Muscle of leg (tissue), 11 donors: ENCODE measurements around the gene RNF113B. TPM values are rescaled to one million over a fixed set of nuclear protein-coding genes. Genes with fewer than 3 reads are reported as not detected.

Experiments
- DNase-seq: peaks from one replicate; pipeline ENCODE4 v3.0.0; 2013
- H3K27ac ChIP-seq: one replicate; pipeline ENCODE4 v1.5.1; 2013; ENCODE audit warnings: mild to moderate bottlenecking, low read length, control low read depth
- H3K27me3 ChIP-seq: one replicate; pipeline ENCODE4 v1.6.1; 2013; ENCODE audit warnings: low read length; ENCODE audit not compliant: control insufficient read depth, insufficient read depth
- H3K36me3 ChIP-seq: one replicate; pipeline ENCODE4 v1.6.1; 2013; ENCODE audit warnings: low read length; ENCODE audit not compliant: control insufficient read depth, insufficient read depth
- H3K4me1 ChIP-seq: one replicate; pipeline ENCODE4 v1.6.1; 2013; ENCODE audit warnings: low read length; ENCODE audit not compliant: control insufficient read depth, insufficient read depth
- H3K4me3 ChIP-seq: one replicate; pipeline ENCODE4 v1.5.1; 2013; ENCODE audit warnings: low read length, control low read depth
- H3K9me3 ChIP-seq: replicated peaks from 2 replicates; pipeline ENCODE4 v1.6.1; 2013; ENCODE audit warnings: low read depth, low read length; ENCODE audit not compliant: control insufficient read depth
- WGBS: methylation state at CpG from one replicate; pipeline ENCODE4 v1.1.5; 2013; ENCODE audit warnings: missing lambda C conversion rate; ENCODE audit not compliant: insufficient coverage; 5-methylcytosine and 5-hydroxymethylcytosine counted together
- polyA plus RNA-seq, 8 donors: library from polyadenylated mRNA; unstranded; fragments of 120-200 nt; gene quantifications; one replicate each; pipeline versions ENCODE4 v1.2.1 to v1.2.3, GENCODE V29; 2013; ENCODE audit warnings: inconsistent platforms in 1 of 8, low replicate concordance in 1 of 8; ENCODE audit not compliant: insufficient read length in 8 of 8, insufficient read depth in 1 of 8
- total RNA-seq: library from RNA; stranded (reverse); fragments of 120-200 nt; gene quantifications from one replicate; pipeline ENCODE4 v1.2.4, GENCODE V29; 2013

RNF113B gene
- total and polyA plus RNA-seq, 9 donors: not detected

DNA sequence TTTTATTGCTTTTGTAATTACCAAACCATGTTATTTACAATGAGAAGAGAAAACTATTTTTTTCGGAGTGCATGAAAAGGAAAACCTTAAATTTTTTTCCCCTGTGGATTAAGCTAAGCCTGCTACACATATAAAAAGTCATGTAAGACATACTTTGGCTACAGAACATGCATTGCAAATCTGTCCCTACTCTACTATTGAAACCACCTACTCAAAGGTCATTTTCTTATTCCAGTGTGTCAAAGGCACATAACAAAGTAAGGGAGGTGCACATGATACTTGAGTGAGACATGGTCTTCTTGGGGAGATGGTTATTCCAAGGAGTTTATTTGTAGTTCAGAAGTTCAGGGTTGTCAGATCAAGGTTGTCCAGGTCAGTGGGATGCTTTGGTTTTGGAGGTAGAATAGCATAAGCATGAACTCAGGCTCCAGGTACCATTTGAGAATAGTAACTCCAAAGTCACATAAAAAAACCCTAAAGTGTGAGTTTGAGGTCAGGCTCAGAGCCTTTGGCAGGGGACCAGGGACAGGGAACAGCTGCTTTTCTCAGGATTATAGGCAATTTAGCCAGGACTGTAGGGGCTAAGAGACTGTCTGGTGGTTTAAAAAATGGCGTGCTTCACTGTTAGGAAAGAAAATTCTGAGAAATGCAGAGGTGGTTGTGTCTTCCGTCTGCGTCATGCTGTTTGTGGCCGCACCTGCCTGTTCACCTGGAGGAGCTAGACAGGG, 18.7 kb downstream of the RNF113B start:
- DNase-seq: peak; percentile 69
- no peak overlapping the region for H3K4me3 ChIP-seq
- WGBS: 83% methylated on average over 3 of the region's 5 CpGs
- H3K9me3 ChIP-seq: no peaks in the 10 kb centered on the region
- no peak overlapping the region for H3K27ac ChIP-seq
- H3K4me1 ChIP-seq: peaks cover 14% of the 10 kb centered on the region
- H3K27me3 ChIP-seq: no peaks in the 10 kb centered on the region
- no peaks in the 10 kb centered on the region for H3K36me3 ChIP-seq

- Histone ChIP-seq H3K27me3 (no peaks in the 10 kb centered on the region), H3K4me1 (peaks cover 14% of the 10 kb centered on the region), H3K4me3 (no peak overlapping the region), H3K36me3 (no peaks in the 10 kb centered on the region), H3K9me3 (no peaks in the 10 kb centered on the region), H3K27ac (no peak overlapping the region)
- no peak for DNase-seq
- no CpG with 5 or more reads among the region's 1 CpG for WGBS
Observed at GRCh38 chr13:98157609-98158008, 19.5 kb downstream of the RNF113B start.

DNA sequence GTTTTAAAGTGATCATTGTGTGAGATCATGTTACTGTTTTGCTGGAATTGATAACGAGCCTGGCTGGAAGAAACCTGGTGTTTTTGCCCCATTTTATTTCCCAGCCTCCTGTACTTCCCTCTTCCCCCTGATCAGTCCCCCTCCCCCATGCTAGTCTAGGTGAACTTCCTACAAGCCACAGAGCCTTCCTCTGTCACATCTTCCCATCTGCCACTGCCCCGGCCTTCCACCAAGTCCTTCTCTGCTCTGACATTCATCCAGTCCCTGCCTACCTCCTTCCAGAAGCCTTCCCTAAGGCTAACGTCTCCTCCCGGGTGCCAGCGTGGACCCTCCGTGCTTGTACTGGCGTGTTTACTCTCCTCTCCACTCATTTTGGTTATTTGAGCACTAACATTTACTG, 19.9 kb downstream of the RNF113B start:
- Histone ChIP-seq H3K27ac (no peak overlapping the region), H3K4me1 (peaks cover 14% of the 10 kb centered on the region), H3K4me3 (no peak overlapping the region), H3K36me3 (no peaks in the 10 kb centered on the region), H3K27me3 (no peaks in the 10 kb centered on the region), H3K9me3 (no peaks in the 10 kb centered on the region)
- 67% methylated on average over 3 of the region's 7 CpGs for WGBS
- no peak for DNase-seq

DNA sequence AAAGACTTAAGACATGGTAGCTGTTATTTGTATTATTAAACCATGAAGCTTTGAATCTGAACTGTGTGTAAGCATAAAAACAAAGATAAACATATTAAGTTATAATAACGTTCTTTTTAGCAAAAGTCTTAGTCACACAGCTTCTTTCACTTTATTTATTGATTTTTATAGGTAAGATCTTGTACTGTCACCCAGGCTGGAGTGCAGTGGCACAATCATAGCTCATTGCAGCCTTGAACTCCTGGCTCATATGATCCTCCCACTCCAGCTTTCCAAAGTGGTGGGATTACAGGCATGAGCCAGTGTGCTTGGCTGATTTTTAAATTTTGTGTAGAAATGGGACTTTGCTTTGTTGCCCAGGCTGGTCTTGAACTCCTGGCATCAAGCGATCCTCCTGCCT, 20.8 kb downstream of the RNF113B start:
- H3K36me3 ChIP-seq: no peaks in the 10 kb centered on the region
- no CpG with 5 or more reads among the region's 2 CpGs for WGBS
- H3K27ac ChIP-seq: no peak overlapping the region
- DNase-seq: no peak
- peaks cover 14% of the 10 kb centered on the region for H3K4me1 ChIP-seq
- H3K9me3 ChIP-seq: no peaks in the 10 kb centered on the region
- no peaks in the 10 kb centered on the region for H3K27me3 ChIP-seq
- H3K4me3 ChIP-seq: no peak overlapping the region

GRCh38 chr13:98155475-98156109, 21.5 kb downstream of the RNF113B start:
- no peak overlapping the region for H3K4me3 ChIP-seq
- peak; percentile 56 for DNase-seq
- 67% methylated on average over 2 of the region's 5 CpGs for WGBS

DNA sequence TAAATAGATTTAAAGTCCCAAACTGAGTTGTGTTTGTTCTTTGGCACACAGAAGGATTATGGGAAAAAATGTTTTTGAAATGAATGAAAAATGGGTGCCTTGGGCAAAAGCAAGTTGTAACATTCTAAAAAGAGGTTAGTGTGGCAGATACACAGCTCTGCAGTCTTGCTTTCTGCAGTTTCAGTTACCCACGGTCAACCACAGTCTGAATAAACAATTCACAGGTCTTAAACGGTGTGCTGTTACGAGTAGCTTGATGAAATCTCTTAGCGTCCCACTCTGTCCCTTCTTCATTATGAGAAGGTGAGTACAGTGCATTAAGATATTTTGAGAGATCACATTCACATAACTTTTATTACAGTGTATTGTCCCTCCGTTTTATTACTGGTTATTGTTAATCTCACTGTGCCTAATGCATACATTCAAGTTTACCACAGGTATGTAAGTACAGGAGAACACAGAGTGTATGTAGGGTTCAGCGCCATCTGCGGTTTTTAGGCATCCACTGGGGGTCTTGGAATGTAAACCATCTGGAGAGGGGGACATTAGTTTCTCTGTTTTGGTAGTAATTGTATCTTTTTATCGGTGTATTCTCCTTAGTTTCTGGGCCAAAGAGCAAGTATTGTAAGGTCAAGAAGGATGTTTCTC, 26.1 kb downstream of the RNF113B start:
- 89% methylated on average over 2 of the region's 8 CpGs for WGBS
- no peaks in the 10 kb centered on the region for H3K9me3 ChIP-seq
- no peak overlapping the region for H3K4me3 ChIP-seq
- no peaks in the 10 kb centered on the region for H3K27me3 ChIP-seq
- H3K36me3 ChIP-seq: no peaks in the 10 kb centered on the region
- H3K27ac ChIP-seq: no peak overlapping the region
- peaks cover 6% of the 10 kb centered on the region for H3K4me1 ChIP-seq
- DNase-seq: no peak

More at GRCh38 chr13:98155475-98156109, 21.5 kb downstream of the RNF113B start:
- Histone ChIP-seq H3K27me3 (no peaks in the 10 kb centered on the region), H3K36me3 (no peaks in the 10 kb centered on the region), H3K4me1 (peaks cover 14% of the 10 kb centered on the region), H3K27ac (no peak overlapping the region), H3K9me3 (no peaks in the 10 kb centered on the region)

- Histone ChIP-seq H3K36me3 (no peaks in the 10 kb centered on the region), H3K9me3 (no peaks in the 10 kb centered on the region), H3K4me3 (no peak overlapping the region), H3K27me3 (peaks cover 1% of the 10 kb centered on the region), H3K4me1 (peaks cover 11% of the 10 kb centered on the region), H3K27ac (no peak overlapping the region)
- no peak for DNase-seq
- no CpG with 5 or more reads among the region's 5 CpGs for WGBS
Observed at GRCh38 chr13:98147521-98147920, 29.5 kb downstream of the RNF113B start.

DNA sequence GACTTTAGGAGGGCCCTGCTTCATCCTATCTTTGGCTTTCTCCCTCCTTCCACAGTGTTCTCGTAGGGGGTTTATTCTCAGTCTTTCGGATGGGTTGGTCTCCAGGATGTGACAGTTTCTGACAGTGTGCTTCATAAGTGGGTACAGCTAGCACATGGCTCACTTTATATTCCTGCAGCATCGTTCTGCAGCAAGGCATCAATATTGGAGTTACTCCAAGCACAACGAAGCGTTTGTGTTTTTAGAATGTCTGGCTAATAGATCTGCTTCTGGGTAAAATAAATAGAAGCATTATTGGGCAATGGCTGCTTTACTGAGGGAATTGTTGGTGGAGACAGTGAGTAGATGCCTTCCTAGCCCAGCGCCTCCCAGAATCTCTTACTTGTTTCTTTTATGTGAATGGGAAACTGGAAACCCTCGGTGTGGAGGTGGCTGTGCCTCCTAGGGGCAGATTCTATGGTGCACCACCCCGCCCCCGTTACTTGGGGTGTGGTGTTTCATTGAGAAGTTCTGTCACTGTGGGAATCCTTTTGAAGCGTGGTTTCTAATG, 32.2 kb downstream of the RNF113B start:
- H3K4me3 ChIP-seq: peak overlapping the region; percentile 47
- peak; percentile 36 for DNase-seq
- WGBS: 0% methylated on average over 1 of the region's 10 CpGs
- H3K27me3 ChIP-seq: peaks cover 10% of the 10 kb centered on the region
- H3K27ac ChIP-seq: no peak overlapping the region
- H3K9me3 ChIP-seq: no peaks in the 10 kb centered on the region
- peaks cover 18% of the 10 kb centered on the region for H3K4me1 ChIP-seq
- no peaks in the 10 kb centered on the region for H3K36me3 ChIP-seq

GRCh38 chr13:98144027-98144741, 32.9 kb downstream of the RNF113B start:
- Histone ChIP-seq H3K4me1 (peaks cover 18% of the 10 kb centered on the region), H3K36me3 (no peaks in the 10 kb centered on the region), H3K9me3 (no peaks in the 10 kb centered on the region), H3K4me3 (peak overlapping the region; percentile 47), H3K27ac (peak overlapping the region; percentile 58), H3K27me3 (peaks cover 10% of the 10 kb centered on the region)
- WGBS: 2% methylated on average over 18 of the region's 21 CpGs
- DNase-seq: peak; percentile 71
